Effector memory CD8-positive, alpha-beta T cell (primary cell): ENCODE results near the gene KCTD2.
A peak's percentile ranks its signal among the peaks of the same experiment; 100 is the strongest.

Experiments
- ATAC-seq: fragments of 150-1000 bp; cut with Tn5 transposase; replicated peaks from 2 replicates; pipeline ENCODE4 v1.10.0; 2021; ENCODE audit warnings: mild to moderate bottlenecking, moderate library complexity
- DNase-seq, 3 experiments: peaks; one replicate each; pipeline ENCODE4 v3.0.0; 2021
- H3K27ac Mint-ChIP-seq, 2 donors: one replicate each; pipeline ENCODE4 v1.8.0; 2022; ENCODE audit warnings: mild to moderate bottlenecking in 2 of 2, mixed read lengths in 2 of 2, moderate library complexity in 2 of 2
- H3K27me3 Mint-ChIP-seq, 2 donors: one replicate each; pipeline ENCODE4 v1.8.0; 2022; ENCODE audit warnings: mixed read lengths in 2 of 2
- H3K36me3 Mint-ChIP-seq: one replicate; pipeline ENCODE4 v1.8.0; 2022; ENCODE audit warnings: mild to moderate bottlenecking, moderate library complexity, mixed read lengths; ENCODE audit not compliant: insufficient read depth
- H3K4me1 Mint-ChIP-seq, 2 donors: one replicate each; pipeline ENCODE4 v1.8.0; 2022; ENCODE audit warnings: low read depth in 2 of 2, mixed read lengths in 2 of 2
- H3K4me3 Mint-ChIP-seq, 2 donors: one replicate each; pipeline ENCODE4 v1.8.0; 2022; ENCODE audit warnings: mild to moderate bottlenecking in 2 of 2, mixed read lengths in 2 of 2, moderate library complexity in 2 of 2
- H3K9me3 Mint-ChIP-seq, 2 donors: one replicate each; pipeline ENCODE4 v1.8.0; 2022; ENCODE audit warnings: mixed read lengths in 2 of 2

KCTD2 gene

GRCh38 chr17:75109407-75110233 is 62.6 kb downstream of the KCTD2 start, which contains the start of gene ARMC7:
TSS of gene ARMC7 (plus strand) at chr17:75109969. CDS start at chr17:75110289, 320 bp downstream.
- peaks cover 24% of the 10 kb centered on the region for H3K36me3 Mint-ChIP-seq
- H3K9me3 Mint-ChIP-seq, result no peaks in the 10 kb centered on the region
- ATAC-seq, result peak; percentile 81
- peak; percentile 86 to 90 (median 88) for DNase-seq
- H3K4me1 Mint-ChIP-seq, result peaks cover 27% of the 10 kb centered on the region in 2 donors
- no peaks in the 10 kb centered on the region for H3K27me3 Mint-ChIP-seq
- peak within 1 kb of the TSS; percentile 52 to 65 for H3K27ac Mint-ChIP-seq
- H3K4me3 Mint-ChIP-seq, result peak within 1 kb of the TSS; percentile 79 to 84

GRCh38 chr17:75110234-75110937 is 63.4 kb downstream of the KCTD2 start:
- peaks cover 32 to 33% of the 10 kb centered on the region in 2 donors for H3K4me1 Mint-ChIP-seq
- peak overlapping the region; percentile 79 to 84 for H3K4me3 Mint-ChIP-seq
- peak overlapping the region in 1 of 2 donors; percentile 65 for H3K27ac Mint-ChIP-seq
- H3K36me3 Mint-ChIP-seq, result peaks cover 28% of the 10 kb centered on the region
- ATAC-seq (no peak), DNase-seq (no peak)
- H3K27me3 Mint-ChIP-seq, result no peaks in the 10 kb centered on the region
- H3K9me3 Mint-ChIP-seq, result no peaks in the 10 kb centered on the region

GRCh38 chr17:75111777-75112335 is 64.8 kb downstream of the KCTD2 start:
- Mint-ChIP-seq H3K27me3 (no peaks in the 10 kb centered on the region), H3K36me3 (peaks cover 28% of the 10 kb centered on the region), H3K9me3 (no peaks in the 10 kb centered on the region), H3K4me1 (peaks cover 32 to 33% of the 10 kb centered on the region in 2 donors), H3K27ac (peak overlapping the region in 1 of 2 donors; percentile 8), H3K4me3 (peak overlapping the region; percentile 18 to 84)
- no peak for DNase-seq
- no peak for ATAC-seq

GRCh38 chr17:75113798-75114551 is 67.0 kb downstream of the KCTD2 start:
- DNase-seq, result peak; percentile 89 to 92 (median 91)
- H3K4me3 Mint-ChIP-seq, result peak overlapping the region; percentile 82 to 83
- no peaks in the 10 kb centered on the region for H3K9me3 Mint-ChIP-seq
- no peaks in the 10 kb centered on the region for H3K27me3 Mint-ChIP-seq
- H3K4me1 Mint-ChIP-seq, result peaks cover 31% of the 10 kb centered on the region in 2 donors
- H3K36me3 Mint-ChIP-seq, result peaks cover 33% of the 10 kb centered on the region
- peak; percentile 74 for ATAC-seq
- peak overlapping the region; percentile 93 to 95 for H3K27ac Mint-ChIP-seq

GRCh38 chr17:75114552-75115314 is 67.7 kb downstream of the KCTD2 start:
- H3K4me3 Mint-ChIP-seq, result peak overlapping the region; percentile 82 to 83
- peaks cover 28 to 29% of the 10 kb centered on the region in 2 donors for H3K4me1 Mint-ChIP-seq
- H3K27me3 Mint-ChIP-seq, result no peaks in the 10 kb centered on the region
- peak overlapping the region; percentile 93 to 95 for H3K27ac Mint-ChIP-seq
- no peak for ATAC-seq
- no peak for DNase-seq
- H3K9me3 Mint-ChIP-seq, result no peaks in the 10 kb centered on the region
- H3K36me3 Mint-ChIP-seq, result peaks cover 27% of the 10 kb centered on the region
